IPS DF 6.9 (cell line): ENCODE results near the gene FPR2.
"Not testable (repeated sequence)": the region's sequence is repeated elsewhere in the genome, so short reads cannot be mapped to it uniquely, and the experiment has no call there.

Experiments
- DNase-seq: peaks from one replicate; pipeline ENCODE4 v3.0.0-alpha.2; 2013; ENCODE audit warnings: low read depth, low spot score
- H3K27ac ChIP-seq: one replicate; pipeline ENCODE4 v1.5.1; 2013; ENCODE audit warnings: low read length, control low read depth
- H3K27me3 ChIP-seq: 2 replicates; pipeline ENCODE4 v1.6.1; 2013; ENCODE audit warnings: mild to moderate bottlenecking, low read length; ENCODE audit not compliant: control insufficient read depth, insufficient read depth
- H3K36me3 ChIP-seq: 2 replicates; pipeline ENCODE4 v1.6.1; 2013; ENCODE audit warnings: low read length; ENCODE audit not compliant: control insufficient read depth, insufficient read depth
- H3K4me1 ChIP-seq: 2 replicates; pipeline ENCODE4 v1.6.1; 2013; ENCODE audit warnings: low read length; ENCODE audit not compliant: control insufficient read depth, insufficient read depth
- H3K4me3 ChIP-seq: 2 replicates; pipeline ENCODE4 v1.5.1; 2013; ENCODE audit warnings: mild to moderate bottlenecking, low read length
- H3K9me3 ChIP-seq: 2 replicates; pipeline ENCODE4 v1.6.1; 2013; ENCODE audit warnings: low read length, inconsistent platforms; ENCODE audit not compliant: control insufficient read depth, insufficient read depth
- WGBS: extraction: QIAGEN DNeasy Blood & Tissue Kit; methylation state at CpG from one replicate; pipeline ENCODE4 v1.1.7; 2013; ENCODE audit warnings: mixed read lengths, missing lambda C conversion rate; ENCODE audit not compliant: insufficient read length, insufficient coverage; 5-methylcytosine and 5-hydroxymethylcytosine counted together

The FPR2 gene

DNA sequence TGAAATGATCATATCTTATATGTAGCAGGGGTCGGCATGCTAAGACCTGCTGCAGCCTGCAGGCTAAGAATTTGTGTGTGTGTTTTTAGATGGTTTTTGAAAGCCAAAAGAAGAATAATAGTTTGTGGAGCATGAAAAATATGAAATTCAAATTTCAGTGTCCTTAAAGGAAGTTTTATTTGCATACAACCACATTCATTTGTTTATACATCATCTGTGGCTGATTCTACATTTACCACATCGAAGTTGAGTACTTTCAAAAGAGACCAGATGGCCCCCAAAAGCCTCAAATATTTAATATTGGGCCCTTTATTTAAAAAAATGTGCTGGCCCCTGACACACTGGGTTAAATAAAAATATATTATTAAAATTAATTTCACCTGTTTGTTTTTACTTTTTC lies 38.5 kb upstream of the FPR2 start:
- Histone ChIP-seq H3K4me1 (peaks cover 5% of the 10 kb centered on the region; the same call in 1 of the 2 replicates), H3K9me3 (no peaks in the 10 kb centered on the region), H3K27me3 (peaks cover 10% of the 10 kb centered on the region; the same call in 1 of the 2 replicates), H3K36me3 (peaks cover 2% of the 10 kb centered on the region; the same call in 1 of the 2 replicates), H3K4me3 (no peak overlapping the region), H3K27ac (no peak overlapping the region)
- no peak for DNase-seq
- WGBS = no CpG with 5 or more reads among the region's 2 CpGs

- no peak for DNase-seq
- H3K36me3 ChIP-seq = no peaks in the 10 kb centered on the region
- WGBS = no CpG with 5 or more reads among the region's 15 CpGs
- no peak overlapping the region for H3K27ac ChIP-seq
- no peaks in the 10 kb centered on the region; the same call in 1 of the 2 replicates for H3K27me3 ChIP-seq
- peaks cover 3% of the 10 kb centered on the region; the same call in 1 of the 2 replicates for H3K4me1 ChIP-seq
- no peaks in the 10 kb centered on the region for H3K9me3 ChIP-seq
- H3K4me3 ChIP-seq = no peak overlapping the region
Observed at GRCh38 chr19:51724543-51724942, 36.4 kb upstream of the FPR2 start.

DNA sequence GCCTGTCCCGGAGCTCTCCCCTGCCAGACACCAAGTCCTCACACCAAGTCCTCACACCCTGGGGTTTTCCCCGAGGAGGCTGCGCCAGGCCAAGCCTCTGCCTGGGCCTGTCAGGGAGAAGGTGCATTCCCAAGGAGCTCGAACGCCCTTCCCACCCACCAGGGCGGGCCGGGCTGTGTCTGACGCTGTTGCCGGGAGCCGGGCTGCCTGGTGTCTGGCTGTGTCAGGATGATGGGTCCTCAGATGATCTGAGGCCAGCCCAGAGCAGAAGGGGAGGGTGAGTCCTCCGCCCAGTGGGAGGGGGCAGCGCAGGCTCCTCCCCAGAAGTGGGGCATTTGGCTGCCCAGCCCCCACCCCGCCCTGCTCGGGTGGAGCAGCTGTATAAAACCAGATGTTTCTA lies 34.9 kb upstream of the FPR2 start:
- no peak for DNase-seq
- Histone ChIP-seq H3K27ac (no peak overlapping the region), H3K27me3 (no peaks in the 10 kb centered on the region), H3K4me1 (peaks cover 3% of the 10 kb centered on the region; the same call in 1 of the 2 replicates), H3K4me3 (no peak overlapping the region), H3K9me3 (no peaks in the 10 kb centered on the region; the same call in 1 of the 2 replicates), H3K36me3 (no peaks in the 10 kb centered on the region)
- no CpG with 5 or more reads among the region's 14 CpGs for WGBS

DNA sequence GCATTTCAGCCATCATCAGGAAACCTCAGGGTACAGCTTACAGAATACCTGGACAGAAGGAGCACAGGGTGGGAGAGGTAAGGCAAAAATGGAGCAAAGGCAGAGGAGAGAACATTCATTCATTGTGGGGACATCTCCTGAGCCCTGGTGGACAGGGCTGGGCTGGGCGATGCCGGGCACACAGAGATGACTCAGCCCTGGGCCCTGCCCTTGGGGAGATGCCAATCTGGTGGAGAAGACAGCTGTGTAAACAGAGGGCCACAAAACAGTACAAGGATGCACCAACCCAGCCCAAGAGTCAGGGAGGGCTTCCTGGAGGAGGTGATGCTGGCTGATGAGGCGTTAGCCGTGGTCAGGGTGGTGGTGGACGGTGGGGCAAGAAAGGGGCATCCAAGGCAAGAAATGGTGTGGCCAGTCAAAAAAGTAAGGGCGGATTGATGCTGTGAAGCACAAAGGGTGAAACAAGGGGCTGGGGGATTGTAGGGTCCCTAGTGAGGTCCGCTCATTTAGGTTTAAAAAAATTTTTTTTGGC lies 33.6 kb upstream of the FPR2 start:
- no CpG with 5 or more reads among the region's 7 CpGs for WGBS
- DNase-seq = no peak

DNA sequence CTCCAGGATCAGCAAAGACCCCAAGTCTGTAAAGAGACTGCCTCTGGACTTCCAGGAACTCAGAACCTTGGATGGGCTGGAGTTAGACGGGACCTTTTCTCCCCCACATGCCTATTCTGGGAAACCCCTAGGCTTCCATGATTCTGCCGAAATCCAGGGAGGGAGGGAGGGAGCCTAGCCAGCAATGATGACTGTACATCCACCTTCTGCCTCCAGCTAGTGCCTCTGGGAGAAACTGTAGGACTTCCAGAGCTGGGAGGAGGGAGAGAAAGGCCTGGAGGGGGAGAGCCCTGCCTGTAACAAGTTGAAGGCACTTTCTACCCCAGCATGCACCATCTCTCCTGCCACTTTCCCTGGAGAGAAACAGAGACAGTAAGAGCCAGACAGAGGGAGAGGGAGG lies 31.2 kb upstream of the FPR2 start:
- WGBS = no CpG with 5 or more reads among the region's 2 CpGs
- no peak overlapping the region for H3K27ac ChIP-seq
- H3K36me3 ChIP-seq = no peaks in the 10 kb centered on the region
- peaks cover 3% of the 10 kb centered on the region; the same call in 1 of the 2 replicates for H3K4me1 ChIP-seq
- no peaks in the 10 kb centered on the region; the same call in 1 of the 2 replicates for H3K9me3 ChIP-seq
- no peak for DNase-seq
- H3K27me3 ChIP-seq = no peaks in the 10 kb centered on the region
- no peak overlapping the region for H3K4me3 ChIP-seq

More for the DNA sequence above, 33.6 kb upstream of the FPR2 start:
- Histone ChIP-seq H3K36me3 (no peaks in the 10 kb centered on the region), H3K27ac (no peak overlapping the region), H3K4me3 (no peak overlapping the region), H3K9me3 (no peaks in the 10 kb centered on the region; the same call in 1 of the 2 replicates), H3K4me1 (peaks cover 3% of the 10 kb centered on the region; the same call in 1 of the 2 replicates), H3K27me3 (no peaks in the 10 kb centered on the region)

GRCh38 chr19:51733742-51734522 lies 27.0 kb upstream of the FPR2 start:
- DNase-seq = no peak
- no peaks in the 10 kb centered on the region; the same call in 1 of the 2 replicates for H3K4me1 ChIP-seq
- no CpG with 5 or more reads among the region's 7 CpGs for WGBS
- no peaks in the 10 kb centered on the region; the same call in 1 of the 2 replicates for H3K9me3 ChIP-seq
- H3K4me3 ChIP-seq = no peak overlapping the region
- H3K36me3 ChIP-seq = no peaks in the 10 kb centered on the region
- no peak overlapping the region for H3K27ac ChIP-seq
- no peaks in the 10 kb centered on the region; the same call in 1 of the 2 replicates for H3K27me3 ChIP-seq

DNA sequence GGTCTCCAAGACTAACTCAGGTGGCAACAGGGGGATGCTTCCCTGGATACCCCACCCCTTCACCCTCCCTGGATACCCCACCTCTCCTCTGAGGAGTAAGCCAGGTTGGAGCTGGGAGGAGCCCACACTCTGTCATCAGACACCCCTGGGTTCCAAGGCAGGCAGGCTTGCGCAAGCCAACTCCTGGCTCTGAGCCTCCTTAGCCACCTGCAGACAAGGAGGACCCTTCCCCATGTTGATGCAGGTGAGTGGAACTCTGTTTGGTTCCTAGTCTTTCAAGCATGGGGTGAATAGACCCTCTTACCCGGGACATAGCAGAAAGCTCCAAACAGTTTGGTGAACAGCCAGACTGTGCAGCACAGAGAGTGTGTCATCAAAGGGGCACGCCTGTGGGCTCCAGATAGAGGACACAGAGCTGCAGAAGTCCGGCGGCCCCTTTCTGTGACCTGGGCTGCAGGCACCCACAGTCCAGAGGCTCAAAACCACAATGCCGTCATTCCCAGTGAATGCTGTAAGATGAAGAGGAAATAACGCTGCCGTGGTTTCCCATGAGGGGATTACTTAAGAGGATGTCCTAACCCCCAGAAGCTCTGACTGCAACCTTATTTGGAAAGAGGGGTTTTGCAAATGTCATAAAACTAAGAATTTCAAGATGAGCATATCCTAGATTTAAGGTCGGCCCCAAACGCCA lies 25.1 kb upstream of the FPR2 start:
- H3K4me3 ChIP-seq = no peak overlapping the region
- no peaks in the 10 kb centered on the region; the same call in 1 of the 2 replicates for H3K4me1 ChIP-seq
- DNase-seq = no peak
- no peak overlapping the region for H3K27ac ChIP-seq
- WGBS = no CpG with 5 or more reads among the region's 10 CpGs
- no peaks in the 10 kb centered on the region; the same call in 1 of the 2 replicates for H3K27me3 ChIP-seq
- H3K36me3 ChIP-seq = no peaks in the 10 kb centered on the region
- no peaks in the 10 kb centered on the region for H3K9me3 ChIP-seq

DNA sequence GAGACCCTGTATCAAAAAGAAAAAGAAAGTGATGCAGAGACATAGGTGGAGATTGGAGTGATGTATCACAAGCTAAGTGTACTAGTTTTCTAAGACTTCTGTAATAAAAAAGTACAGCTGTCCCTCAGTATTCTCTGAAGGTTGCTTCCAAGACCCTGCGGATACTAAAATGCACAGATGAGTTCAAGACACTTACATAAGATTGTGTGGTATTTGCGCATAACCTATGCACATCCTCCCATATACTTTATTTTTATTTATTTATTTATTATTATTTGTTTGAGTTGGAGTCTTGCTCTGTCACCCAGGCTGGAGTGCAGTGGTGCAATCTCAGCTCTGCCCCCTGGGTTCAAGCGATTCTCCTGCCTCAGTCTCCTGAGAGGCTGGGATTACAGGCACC lies 23.6 kb upstream of the FPR2 start:
- Histone ChIP-seq H3K9me3 (no peaks in the 10 kb centered on the region), H3K27me3 (no peaks in the 10 kb centered on the region; the same call in 1 of the 2 replicates), H3K27ac (no peak overlapping the region), H3K36me3 (no peaks in the 10 kb centered on the region), H3K4me3 (no peak overlapping the region), H3K4me1 (no peaks in the 10 kb centered on the region; the same call in 1 of the 2 replicates)
- WGBS = no CpG with 5 or more reads among the region's 3 CpGs
- DNase-seq = no peak

- Histone ChIP-seq H3K9me3 (no peaks in the 10 kb centered on the region), H3K27me3 (no peaks in the 10 kb centered on the region; the same call in 1 of the 2 replicates), H3K27ac (no peak overlapping the region), H3K36me3 (no peaks in the 10 kb centered on the region), H3K4me3 (no peak overlapping the region), H3K4me1 (no peaks in the 10 kb centered on the region)
- no CpG with 5 or more reads among the region's 2 CpGs for WGBS
- DNase-seq = no peak
Observed at GRCh38 chr19:51737924-51738323, 23.1 kb upstream of the FPR2 start.

- DNase-seq = not testable (repeated sequence)
Observed at GRCh38 chr19:51738523-51738922, 22.5 kb upstream of the FPR2 start.

More at GRCh38 chr19:51738523-51738922, 22.5 kb upstream of the FPR2 start:
- H3K9me3 ChIP-seq, H3K4me1 ChIP-seq, H3K27ac ChIP-seq, H3K27me3 ChIP-seq, H3K36me3 ChIP-seq, H3K4me3 ChIP-seq: not testable (repeated sequence)
- no CpG with 5 or more reads among the region's 10 CpGs for WGBS
